Right lobe of liver (tissue), 4 donors: ENCODE results near the gene LAMC1.

Experiments
- POLR2A ChIP-seq: fragments of 450-650 bp; IDR thresholded peaks from one replicate; pipeline ENCODE4 v1.6.1; 2017; ENCODE audit warnings: antibody characterized with exemption, mild to moderate bottlenecking
- TF ChIP-seq, protein P1 (sequence below), 4 donors: fragments of 200-600 bp in 3 of 4; fragments of 450-650 bp in 1 of 4; IDR thresholded peaks; one replicate each; pipeline versions ENCODE4 v1.5.1 to v1.8.0; 2016 to 2022; ENCODE audit warnings: antibody characterized with exemption in 4 of 4, mild to moderate bottlenecking in 2 of 4
- donor health status: DM: no; HTN: no; CAD: no.
- donor health status: DM: no; HTN: no; CAD: no.
- donor health status: DM: no; HTN: yes; CAD: no.

DNA sequence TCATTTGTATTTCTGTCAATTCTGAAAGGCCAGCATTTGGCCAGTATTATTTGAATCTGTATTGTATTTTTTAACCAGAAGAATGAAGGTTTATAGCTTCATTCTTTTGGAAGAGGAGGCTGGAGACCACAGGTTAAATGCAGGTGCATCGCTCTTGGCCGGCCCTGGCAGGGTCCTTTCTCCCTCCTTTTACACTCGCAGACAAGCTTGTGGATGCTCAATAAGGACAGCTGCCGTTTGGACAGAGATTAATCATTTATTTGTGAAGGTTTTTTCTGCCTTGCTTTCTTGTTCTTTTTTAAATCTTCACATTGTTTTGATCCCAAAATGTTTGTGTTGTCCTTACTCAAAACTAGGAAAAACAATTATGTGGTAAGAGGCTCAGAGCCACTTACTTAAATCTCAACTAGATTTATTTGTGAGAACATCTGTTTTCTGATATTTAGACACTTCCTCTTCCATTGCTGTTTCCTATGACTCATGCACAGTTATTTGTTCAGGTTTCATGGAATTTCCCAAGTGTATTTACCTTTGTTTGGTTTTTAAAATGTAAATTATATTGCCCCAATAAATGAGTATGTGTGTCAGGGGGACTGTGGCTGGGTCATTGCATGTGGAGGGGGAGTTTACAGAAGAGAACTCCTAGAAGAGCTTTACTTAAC, 116.2 kb downstream of the LAMC1 start:
- TF ChIP-seq, protein P1, sequence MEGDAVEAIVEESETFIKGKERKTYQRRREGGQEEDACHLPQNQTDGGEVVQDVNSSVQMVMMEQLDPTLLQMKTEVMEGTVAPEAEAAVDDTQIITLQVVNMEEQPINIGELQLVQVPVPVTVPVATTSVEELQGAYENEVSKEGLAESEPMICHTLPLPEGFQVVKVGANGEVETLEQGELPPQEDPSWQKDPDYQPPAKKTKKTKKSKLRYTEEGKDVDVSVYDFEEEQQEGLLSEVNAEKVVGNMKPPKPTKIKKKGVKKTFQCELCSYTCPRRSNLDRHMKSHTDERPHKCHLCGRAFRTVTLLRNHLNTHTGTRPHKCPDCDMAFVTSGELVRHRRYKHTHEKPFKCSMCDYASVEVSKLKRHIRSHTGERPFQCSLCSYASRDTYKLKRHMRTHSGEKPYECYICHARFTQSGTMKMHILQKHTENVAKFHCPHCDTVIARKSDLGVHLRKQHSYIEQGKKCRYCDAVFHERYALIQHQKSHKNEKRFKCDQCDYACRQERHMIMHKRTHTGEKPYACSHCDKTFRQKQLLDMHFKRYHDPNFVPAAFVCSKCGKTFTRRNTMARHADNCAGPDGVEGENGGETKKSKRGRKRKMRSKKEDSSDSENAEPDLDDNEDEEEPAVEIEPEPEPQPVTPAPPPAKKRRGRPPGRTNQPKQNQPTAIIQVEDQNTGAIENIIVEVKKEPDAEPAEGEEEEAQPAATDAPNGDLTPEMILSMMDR (IDR thresholded peaks at IDR 0.05): no peak
- TF ChIP-seq POLR2A: no peak
